GM23248 (cell line): ENCODE results near the gene KAZN.

Experiments used
- EZH2 ChIP-seq: fragments of 200-600 bp; sonication (generic); IDR thresholded peaks from 2 replicates; pipeline ENCODE4 v1.6.1; 2018; ENCODE audit warnings: antibody characterized with exemption, mild to moderate bottlenecking; ENCODE audit not compliant: insufficient read depth, poor library complexity, severe bottlenecking
- EZH2phosphoT487 ChIP-seq: fragments of 200-600 bp; sonication (generic); IDR thresholded peaks from 2 replicates; pipeline ENCODE4 v1.6.1; 2018; ENCODE audit warnings: antibody characterized with exemption, moderate library complexity, mild to moderate bottlenecking, low read depth; ENCODE audit not compliant: insufficient read depth

DNA sequence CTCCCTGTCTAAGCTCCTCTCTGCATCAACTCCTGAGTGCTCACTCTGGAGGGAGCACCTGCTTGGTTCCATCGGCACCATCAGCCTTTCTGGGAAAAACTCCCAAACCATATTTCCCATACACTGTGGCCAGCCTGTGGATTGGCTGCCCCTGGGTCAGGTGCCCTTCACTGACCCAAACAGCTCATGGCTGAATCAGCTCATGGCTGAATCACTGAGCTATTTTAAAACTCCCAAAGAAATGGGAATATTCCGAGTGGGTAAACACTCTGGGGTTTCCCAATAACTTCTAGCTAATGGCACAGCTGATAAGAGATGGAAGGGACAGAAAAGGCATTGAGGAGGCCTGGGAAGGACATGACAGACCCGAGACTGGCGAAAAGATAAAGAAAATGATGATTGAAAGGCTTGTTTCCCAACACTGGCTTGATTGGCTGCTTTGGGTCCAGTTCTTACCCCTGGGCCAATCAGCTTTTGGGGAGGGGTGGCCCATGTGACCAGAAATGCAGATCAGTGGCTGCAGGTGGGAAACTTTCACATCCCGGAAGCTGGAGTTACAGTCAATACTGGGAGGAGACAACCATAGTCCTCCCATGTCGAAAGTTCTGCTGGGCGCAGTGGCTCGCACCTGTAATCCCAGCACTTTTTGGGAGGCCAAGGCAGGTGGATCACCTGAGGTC, 37.3 kb upstream of the KAZN start:
- TF ChIP-seq EZH2 = no peak
- TF ChIP-seq EZH2phosphoT487 = no peak
